Brain pericyte (primary cell): ENCODE data around the gene ALOX15.
A peak's percentile ranks its signal among the peaks of the same experiment; 100 is the strongest.
"Not testable (repeated sequence)": the region's sequence is repeated elsewhere in the genome, so short reads cannot be mapped to it uniquely, and the experiment has no call there.

Experiments
- DNase-seq: peaks from one replicate; pipeline ENCODE4 v3.0.0-alpha.2; 2012; ENCODE audit warnings: low read depth, low spot score

The ALOX15 gene, protein sequence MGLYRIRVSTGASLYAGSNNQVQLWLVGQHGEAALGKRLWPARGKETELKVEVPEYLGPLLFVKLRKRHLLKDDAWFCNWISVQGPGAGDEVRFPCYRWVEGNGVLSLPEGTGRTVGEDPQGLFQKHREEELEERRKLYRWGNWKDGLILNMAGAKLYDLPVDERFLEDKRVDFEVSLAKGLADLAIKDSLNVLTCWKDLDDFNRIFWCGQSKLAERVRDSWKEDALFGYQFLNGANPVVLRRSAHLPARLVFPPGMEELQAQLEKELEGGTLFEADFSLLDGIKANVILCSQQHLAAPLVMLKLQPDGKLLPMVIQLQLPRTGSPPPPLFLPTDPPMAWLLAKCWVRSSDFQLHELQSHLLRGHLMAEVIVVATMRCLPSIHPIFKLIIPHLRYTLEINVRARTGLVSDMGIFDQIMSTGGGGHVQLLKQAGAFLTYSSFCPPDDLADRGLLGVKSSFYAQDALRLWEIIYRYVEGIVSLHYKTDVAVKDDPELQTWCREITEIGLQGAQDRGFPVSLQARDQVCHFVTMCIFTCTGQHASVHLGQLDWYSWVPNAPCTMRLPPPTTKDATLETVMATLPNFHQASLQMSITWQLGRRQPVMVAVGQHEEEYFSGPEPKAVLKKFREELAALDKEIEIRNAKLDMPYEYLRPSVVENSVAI

DNA sequence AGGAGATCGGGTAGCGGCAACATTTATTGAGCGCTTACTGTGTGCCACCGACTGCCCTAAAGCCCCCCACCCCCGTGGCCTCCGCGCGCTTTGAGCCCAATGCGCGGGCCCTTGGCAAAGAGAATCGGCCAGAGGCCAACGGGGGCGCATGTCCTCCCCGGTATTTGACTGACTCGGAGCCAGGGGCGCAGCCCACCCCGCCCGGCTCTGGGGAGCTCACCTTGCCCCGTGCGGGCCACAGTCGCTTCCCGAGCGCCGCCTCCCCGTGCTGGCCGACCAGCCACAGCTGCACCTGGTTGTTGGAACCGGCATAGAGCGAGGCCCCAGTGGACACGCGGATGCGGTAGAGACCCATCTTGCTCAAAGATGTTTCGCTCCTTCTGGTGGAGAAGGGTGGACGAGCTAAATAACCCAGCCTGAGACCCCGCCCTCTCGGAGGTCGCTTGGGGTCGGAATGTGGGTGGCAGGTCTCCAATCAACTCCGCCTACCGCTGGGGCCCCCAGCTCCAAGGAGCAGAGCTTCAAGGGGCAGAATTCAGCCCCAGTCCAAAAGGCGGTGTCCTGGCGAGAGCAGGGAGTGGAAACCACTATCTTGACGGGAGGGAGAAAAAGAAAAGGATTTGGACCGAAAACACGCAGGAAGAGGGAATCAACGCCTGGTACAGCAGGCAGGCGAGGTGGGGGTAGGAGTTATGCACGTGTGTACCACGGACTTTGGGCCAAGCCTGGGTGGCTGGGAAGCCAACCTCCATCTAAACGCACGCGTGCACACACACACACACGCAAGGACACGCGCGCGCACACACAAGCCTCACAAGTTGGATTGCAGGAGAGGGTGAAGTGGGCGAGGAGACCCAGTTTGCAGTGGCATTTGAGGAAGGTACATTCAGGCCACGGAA, at the start of gene ALOX15:
Gene ALOX15 (minus strand): TSS at position 382 of the 899 bp plus-strand sequence. CDS start 27 bp downstream, at position 355.
- DNase-seq: no peak

DNA sequence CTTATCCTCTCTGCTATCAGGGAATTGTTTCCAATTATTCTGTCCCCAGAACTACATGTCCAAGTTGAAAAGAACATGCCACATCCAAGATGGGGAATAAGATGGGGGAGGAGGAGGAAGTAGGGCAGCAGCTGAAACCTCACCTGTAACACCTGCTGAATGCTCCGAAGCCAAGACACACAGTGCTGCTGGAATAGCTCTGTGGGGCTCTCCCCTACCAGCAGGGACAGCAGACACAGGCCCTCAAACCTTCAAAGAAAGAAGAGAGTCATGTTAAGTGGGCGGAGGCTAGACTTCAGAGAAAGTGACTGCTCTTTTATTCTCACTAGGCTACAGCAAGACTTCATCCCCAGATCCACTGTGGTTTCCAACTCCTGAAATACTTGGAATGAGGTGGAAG, 49.3 kb upstream of the ALOX15 start:
- no peak for DNase-seq

DNA sequence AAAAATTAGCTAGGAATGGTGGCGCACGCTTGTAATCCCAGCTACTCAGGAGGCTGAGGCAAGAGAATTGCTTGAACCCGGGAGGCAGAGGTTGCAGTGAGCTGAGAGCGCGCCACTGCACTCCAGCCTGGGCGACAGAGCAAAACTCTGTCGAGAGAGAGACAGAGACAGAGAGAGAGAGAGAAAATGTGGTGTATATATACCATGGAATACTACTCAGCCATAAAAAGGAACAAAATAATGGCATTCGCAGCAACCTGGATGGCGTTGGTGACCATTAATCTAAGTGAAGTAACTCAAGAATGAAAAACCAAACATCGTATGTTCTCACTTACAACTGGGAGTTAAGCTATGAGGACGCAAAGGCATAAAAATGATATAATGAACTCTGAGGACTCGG, 48.4 kb upstream of the ALOX15 start:
- not testable (repeated sequence) for DNase-seq

DNA sequence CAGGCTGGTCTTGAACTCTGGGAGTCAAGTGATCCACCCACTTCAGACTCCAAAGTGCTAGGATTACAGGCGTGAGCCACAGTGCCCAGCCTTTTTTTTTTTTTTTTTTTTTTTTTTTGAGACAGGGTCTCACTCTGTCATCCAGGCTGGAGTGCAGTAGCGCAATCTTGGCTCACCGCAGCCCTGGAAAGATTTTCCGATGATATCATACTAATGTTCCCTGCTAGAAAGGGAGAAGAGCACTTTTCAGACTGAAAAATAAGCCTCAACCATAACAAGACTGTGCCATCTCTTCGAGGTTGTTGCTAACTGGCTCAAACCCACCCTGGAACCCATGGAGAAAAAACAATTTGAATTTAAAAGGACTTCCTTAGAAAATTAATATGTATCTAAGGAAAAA, 42.3 kb upstream of the ALOX15 start:
- not testable (repeated sequence) for DNase-seq

DNA sequence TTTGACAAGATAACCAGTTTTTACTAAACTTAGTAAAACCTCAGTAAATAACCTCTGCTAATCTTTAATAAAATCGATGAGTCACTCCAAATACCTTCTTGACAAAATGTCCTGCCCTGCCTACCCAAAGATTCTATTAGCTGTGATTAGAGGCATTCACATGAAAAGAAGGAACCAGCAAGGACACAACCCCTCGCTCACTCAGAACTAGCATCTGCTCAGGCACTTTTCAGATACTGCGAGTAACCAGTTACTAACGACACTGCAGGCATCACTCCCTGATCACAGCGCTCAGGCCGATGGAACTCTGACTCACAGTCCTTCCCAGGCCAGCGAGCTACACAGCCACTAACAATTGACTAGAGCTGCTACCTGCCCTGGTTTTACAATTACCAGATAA, 38.2 kb upstream of the ALOX15 start:
- DNase-seq: no peak

DNA sequence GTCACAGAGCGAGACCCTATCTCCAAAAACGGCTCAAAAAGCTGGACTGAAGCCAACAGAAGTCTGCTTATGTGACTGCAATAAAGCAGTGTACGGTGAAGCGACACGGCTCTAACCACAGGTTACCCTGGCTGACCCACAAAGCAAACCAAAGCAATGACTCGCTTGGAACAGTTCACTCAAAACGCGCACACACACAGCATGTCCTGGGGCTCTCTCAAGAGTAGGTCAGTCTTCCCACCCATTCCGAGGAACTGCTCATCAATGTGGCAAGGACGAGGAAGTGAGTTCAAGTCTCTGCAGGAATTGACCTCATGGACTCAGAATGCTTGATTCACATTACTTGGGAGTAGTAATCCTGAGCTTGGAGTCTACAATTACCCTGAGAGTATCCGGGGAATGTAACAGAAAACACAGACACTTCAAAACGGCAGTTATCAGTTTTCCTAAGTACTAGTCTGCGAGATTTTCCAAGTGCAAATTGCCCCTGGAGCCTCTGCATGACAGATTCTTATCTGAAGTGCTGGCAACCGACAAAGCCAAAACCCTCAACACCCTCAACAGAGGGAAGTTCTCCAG, 37.1 kb upstream of the ALOX15 start:
- peak; percentile 12 for DNase-seq

DNA sequence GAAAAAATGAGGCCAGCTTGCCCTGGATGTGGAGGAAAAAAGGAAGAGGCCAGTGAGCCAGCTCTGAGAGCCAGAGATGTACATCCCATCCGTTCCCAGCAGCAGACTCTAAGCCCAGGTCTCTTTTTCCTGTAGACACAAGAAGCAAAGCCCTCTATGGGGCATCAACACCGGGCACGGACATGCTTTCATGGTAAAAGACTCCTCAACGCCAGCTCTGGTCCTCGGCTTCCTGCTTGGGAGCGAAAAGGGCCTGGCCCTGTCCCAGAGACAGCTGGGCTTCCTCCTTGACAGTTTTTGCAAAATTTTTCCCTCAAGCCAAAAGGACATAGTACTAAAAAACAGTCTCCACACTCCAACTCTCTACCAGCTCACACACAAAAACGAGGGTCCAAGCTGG, 35.3 kb upstream of the ALOX15 start:
- no peak for DNase-seq

DNA sequence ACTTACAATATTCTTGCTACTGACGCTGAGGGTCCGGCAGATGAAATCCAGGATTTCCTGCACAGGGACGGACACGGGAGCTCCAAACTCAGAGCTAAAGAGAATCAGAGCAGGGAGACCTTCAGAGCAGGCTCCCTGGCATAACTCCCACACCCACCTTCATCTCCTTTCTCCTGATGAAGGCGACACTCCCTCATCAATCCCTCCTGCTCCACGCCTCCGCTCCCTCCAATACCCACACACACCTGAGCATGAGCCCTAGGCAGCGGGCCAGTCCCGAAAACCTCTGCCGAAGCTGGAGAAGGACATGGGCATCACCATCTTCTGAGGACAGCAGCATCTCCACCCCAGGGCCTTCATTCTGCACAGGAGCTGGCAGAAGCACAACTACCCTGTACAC, 34.3 kb upstream of the ALOX15 start:
- no peak for DNase-seq

DNA sequence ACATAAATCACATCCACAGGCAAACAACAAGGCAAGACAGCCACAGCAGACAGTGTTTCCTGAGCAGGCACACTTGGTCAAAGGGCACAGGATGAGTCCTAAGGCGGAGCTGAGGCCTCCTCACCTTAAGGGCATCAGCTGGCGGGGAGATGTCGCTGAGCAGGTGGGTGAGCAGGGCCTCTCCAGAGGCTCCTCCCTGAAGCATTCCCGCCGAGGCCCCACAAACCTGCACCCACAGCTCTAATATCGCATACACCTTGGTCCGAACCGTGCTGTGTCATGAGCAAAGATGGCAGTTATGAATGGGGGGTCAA, 33.2 kb upstream of the ALOX15 start:
- DNase-seq: no peak

DNA sequence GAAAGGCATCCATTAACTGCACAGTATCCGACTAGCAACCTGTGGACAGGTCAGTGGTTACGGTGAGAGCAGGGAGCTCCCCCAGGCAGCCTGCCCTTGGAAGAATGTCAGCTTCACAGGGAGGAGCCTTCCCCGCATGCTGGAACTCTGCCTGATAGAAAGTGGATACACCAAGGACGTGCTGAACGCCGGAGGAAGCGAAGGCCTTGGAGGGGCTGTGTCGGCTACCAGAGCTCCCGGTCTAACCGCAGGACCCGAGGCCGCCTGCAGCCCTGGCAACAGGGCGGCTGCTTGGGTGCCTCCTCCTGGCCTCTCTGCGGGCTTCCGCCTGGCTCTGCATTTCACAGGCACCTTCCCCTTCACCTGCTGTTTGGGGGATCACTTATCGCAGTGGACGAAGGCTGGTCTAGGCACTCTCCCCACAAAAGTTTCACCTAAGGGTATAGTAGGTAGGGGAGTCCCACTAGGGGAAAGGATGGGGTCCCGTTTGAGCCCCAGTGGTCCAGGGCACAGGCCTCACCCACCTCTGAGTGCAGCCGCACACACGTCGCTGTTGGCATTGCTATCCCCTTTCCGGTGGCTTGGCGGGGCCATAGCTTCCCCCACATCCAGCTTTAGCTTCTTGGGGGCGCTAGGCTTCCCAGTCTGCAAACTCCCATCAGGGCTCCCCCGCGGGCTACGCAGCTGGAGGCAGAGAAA, 32.7 kb upstream of the ALOX15 start:
- no peak for DNase-seq

DNA sequence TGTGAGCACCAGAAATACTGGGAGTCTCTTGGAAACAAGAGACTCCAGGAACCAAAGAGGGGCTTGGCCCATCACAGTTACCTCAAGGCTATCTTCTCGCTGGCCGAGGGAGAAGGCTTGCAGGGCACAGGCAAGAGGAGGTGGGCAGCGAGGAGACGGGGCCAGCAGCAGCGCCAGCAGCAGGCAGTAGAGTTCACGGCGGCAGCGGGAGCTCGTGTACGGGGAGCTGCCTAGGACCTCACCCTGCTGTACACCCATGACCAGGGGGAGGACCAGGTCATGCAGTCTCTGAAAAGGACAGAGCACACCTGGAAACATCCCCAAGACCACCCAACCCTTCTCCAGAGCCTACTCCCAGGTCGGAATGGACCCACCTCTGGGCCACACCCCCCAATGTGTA, 31.7 kb upstream of the ALOX15 start:
- no peak for DNase-seq

DNA sequence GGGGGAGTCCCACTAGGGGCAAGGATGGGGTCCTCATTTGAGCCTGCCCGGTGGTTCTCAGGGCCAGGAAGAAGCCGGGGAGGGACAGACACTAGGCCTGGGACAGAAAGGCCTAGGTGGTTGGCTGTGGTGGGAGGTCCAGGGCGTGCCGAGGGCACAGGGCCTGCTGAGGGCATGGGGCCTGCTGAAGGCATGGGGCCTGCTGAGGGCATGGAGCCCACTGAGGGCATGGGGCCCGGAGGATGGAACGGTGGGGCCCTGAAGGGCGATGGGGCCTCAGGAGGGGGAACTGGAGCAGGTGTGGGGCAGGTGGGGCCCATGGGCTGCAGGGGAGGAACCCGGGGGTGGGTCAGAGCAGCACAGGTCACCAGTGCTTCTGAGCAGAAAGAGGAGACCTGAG, 31.3 kb upstream of the ALOX15 start:
- no peak for DNase-seq

DNA sequence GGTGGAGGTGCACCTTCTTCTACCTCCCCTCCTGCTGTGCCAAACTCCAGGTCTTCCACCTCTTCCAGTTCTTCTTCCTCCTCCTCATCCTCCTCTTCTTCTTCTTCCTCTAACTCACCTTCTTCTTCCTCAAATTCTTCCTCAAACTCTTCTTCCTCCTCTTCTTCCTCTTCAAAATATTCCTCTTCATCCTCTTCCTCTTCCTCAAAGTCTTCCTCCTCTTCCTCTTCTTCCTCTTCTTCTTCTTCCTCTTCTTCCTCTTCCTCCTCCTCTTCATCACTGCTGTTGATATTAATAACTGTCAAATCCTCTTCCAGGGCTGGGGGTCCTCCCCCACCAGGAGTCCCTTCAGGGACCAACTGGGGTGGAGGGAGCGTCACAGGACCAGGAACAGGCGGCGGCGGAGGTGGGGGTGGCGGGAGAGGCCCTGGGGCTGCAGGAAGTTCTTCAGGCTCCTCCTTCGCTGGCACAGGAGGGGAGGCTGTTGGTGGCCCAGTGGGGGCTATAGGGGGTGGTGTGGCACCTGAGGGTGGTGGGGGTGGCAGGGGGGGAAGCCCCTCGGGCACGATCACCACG, 30.7 kb upstream of the ALOX15 start:
- no peak for DNase-seq

DNA sequence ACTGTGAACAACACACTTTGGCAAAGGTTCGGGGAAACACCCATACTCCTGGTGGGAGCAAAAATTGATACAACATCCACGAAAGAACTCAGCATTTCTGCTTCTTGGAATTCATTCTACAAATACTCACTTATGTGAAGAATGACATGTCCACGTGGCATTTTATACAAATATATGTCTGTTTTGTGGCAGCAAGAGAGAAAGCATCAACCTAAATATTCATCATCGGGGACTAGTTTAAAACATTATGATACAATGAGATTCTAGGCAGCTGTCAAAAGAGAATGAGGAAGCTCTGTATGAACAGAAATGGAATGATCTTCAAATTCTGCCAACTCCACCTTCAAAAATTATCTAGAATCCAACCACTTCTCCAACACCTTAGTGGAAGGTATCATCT, 25.7 kb upstream of the ALOX15 start:
- DNase-seq: no peak

DNA sequence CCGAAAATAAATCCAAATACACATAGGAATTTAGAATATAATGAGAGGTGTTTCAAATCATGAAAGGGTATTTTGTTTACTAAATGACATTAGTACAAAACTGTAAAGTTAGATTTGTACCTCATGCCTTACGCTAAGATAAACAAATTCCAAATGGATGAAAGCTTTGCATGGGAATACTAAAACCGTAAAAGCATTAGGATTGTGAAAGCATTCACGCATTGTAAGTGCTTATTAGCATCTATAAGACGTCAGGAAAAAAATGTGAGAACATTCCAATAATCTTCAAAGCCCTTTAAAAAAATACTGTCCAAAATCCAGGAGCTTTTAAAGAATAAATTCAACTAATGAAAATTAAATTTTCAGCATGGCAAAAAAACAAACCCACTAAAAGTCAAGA, 24.8 kb upstream of the ALOX15 start:
- no peak for DNase-seq

DNA sequence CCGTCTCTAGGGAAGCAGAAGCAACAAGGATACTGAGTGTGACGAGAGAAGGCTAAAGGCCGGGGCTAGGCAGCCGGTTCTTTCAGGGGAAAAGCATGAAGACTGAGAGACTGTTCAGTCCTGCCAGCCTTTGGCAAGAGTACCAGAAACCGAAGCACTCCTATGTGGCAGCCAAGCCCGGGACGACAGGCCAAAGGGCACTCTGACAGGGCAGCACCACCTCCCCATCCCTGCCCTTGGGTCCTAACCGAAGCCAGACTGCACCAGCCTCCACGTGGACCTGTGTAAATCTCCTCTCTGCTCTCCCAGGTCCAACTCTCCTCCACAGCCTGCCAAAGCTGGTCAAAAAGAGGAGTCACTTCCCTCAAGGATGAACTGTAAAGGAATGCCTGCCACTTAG, 23.5 kb upstream of the ALOX15 start:
- DNase-seq: no peak

DNA sequence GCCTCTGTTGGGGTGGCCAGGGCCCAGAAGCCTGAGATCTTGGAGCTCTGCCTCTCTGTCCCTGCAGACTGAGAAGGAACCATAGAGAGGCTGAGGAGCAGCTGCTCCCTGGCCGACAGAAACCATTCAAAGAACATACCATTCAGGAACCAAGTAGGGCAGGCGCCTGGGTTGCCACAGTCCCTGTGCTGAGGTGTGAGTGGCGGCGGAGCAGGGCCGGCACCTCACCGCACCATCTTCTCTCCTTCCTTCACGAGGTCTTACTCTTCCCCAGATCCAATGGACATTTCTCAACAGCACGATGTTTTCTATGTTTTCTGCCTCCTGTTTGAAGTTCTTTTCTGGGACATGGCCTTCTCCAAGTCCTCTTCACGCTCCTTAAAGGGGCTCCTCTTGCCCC, 22.8 kb upstream of the ALOX15 start:
- DNase-seq: no peak

DNA sequence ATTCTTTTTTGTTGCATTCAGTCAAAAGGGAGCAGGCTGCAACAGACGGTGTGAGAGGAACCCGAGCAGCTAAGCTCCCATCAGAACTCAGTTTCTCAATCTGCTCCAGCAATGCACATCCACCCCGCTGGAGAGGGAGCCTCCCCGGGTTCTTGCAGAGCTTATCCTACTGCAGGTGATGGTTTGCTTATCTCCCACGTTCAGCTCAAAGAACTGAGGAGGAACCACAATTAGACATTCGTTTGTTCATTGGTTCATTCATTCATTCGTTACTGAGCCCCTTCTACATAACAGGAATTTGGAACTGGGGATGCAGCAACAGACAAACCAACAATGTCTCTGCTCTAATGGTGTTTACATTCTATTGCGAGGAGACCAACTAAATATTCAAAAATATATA, 22.2 kb upstream of the ALOX15 start:
- no peak for DNase-seq

DNA sequence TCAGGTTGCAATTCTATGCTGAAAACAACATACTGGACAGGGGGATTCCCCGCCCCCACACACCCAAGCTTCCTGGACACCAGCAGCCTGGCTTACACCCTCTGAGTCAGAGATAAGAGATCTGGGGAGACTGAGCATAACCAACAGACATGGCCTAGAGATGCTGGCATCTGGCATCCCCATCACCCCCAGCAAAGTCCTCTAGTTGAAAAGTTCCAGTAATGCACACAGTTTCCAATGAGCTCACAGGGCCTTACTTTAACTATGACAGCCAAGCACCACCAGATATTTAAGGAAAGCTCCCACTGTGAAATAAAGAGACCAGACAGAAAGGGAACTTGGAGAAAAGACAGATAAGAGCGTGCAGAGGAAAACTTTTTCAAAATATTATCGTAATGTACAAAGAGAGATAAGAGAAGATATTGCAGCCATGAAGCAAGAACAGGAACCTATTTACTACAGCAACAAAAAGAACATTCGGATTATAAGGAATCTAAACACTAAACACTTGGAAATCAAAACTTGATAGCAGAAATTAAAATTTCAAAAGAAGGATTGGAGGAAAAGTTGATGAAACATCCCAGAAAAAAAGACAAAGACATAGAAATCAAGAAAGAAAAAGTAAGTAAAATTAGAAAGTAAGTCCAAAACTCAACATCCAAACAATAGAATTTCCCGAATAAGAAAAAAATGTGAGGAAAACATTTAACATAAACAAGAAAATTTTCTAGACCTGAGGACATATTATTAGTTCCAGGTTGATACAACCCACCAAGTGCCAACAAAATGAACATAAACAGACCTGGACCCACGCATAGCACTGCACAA, 17.2 kb upstream of the ALOX15 start:
- no peak for DNase-seq

DNA sequence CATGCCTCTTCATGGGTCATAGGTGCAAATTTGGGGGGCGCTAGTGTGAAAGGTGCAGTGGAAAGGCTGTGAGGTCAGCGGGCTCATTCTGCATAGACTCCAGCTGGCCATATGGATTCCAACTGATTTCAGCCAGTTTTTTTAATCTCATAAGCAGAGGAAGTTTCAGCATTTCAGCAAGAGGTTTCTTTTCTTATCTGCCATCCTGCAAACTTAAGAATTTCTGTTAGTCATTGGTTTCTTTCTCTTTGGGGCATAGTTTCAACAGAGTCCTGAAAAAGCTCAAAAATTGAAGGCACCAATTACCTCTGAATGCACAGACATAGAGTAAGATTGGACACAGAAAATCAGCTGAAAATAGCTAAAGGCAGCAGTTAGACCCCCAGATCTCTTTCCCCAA, 16.2 kb upstream of the ALOX15 start:
- no peak for DNase-seq
